Muscle layer of duodenum (tissue), 2 donors: ENCODE results near the gene AP1M1.

ENCODE experiments used
- H3K27ac ChIP-seq: one replicate; pipeline ENCODE4 v1.7.0; 2013; ENCODE audit warnings: mild to moderate bottlenecking, low read length
- H3K27me3 ChIP-seq: one replicate; pipeline ENCODE4 v1.7.0; 2013; ENCODE audit warnings: low read depth, mild to moderate bottlenecking, control low read depth, low read length
- H3K36me3 ChIP-seq, 2 donors: one replicate each; pipeline ENCODE4 v1.7.0; 2013; ENCODE audit warnings: low read length in 2 of 2, control low read depth in 1 of 2, mild to moderate bottlenecking in 1 of 2; ENCODE audit not compliant: insufficient read depth in 2 of 2, control insufficient read depth in 1 of 2
- H3K4me1 ChIP-seq, 2 donors: one replicate each; pipeline ENCODE4 v1.7.0; 2013; ENCODE audit warnings: low read length in 2 of 2, mild to moderate bottlenecking in 2 of 2, control low read depth in 1 of 2, moderate library complexity in 1 of 2; ENCODE audit not compliant: insufficient read depth in 2 of 2, control insufficient read depth in 1 of 2
- H3K4me3 ChIP-seq, 2 donors: one replicate each; pipeline ENCODE4 v1.7.0; 2013; ENCODE audit warnings: low read length in 2 of 2, low read depth in 1 of 2, mild to moderate bottlenecking in 1 of 2
- H3K9me3 ChIP-seq, 2 donors: one replicate each; pipeline ENCODE4 v1.7.0; 2013; ENCODE audit warnings: low read length in 2 of 2, control low read depth in 1 of 2, mild to moderate bottlenecking in 1 of 2; ENCODE audit not compliant: control insufficient read depth in 1 of 2
- donor health status: healthy.

AP1M1 gene

DNA sequence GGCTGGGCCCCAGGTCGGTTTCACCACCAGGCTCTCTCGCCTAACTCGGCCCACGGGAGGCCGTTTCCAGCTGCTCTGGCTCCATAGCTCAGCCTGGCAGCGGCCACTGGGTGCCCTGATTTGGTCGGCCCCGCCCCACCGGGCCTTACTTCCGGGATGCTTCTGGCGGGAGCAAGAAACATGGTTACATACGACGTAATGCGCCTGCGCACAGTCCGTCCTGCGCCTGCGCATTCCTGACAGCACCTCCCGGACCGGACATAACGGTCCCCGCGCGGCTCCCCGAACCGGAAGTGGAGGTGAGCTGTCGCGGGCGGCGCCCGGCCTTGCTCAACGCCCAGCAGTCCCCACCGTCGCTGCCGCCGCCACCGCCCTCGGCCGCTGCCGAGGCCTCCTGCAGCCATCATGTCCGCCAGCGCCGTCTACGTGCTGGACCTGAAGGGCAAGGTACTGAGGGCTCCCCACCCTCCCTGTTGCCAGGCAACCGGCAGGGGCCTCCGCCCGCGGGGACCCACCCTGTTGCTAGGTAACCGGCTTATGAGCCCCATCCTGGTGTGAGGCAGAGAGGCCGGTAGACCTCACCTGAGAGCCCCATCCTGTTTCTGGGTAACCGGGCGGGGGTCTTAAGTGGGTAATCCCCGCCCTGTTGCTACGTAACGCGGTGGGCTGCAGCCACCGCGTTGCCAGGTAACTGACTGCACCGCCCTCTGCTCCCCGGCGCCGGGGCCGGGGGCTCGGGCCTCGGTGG is at the start of gene AP1M1:
TSS of gene AP1M1 (plus strand) at position 290 of the 748 bp plus-strand sequence. CDS start at position 406, 116 bp downstream.
- H3K4me1 ChIP-seq = peaks cover 12 to 32% of the 10 kb centered on the region in 2 donors
- H3K36me3 ChIP-seq = peaks cover 0 to 11% of the 10 kb centered on the region in 2 donors
- H3K4me3 ChIP-seq = peak within 1 kb of the TSS; percentile 93 to 98

GRCh38 chr19:16148443-16149229 is 49.1 kb upstream of the AP1M1 start:
- Histone ChIP-seq H3K4me3 (no peak overlapping the region), H3K36me3 (no peaks in the 10 kb centered on the region), H3K9me3 (no peaks in the 10 kb centered on the region), H3K27ac (no peak overlapping the region), H3K4me1 (no peaks in the 10 kb centered on the region), H3K27me3 (no peaks in the 10 kb centered on the region)

More for the DNA sequence above, at the start of gene AP1M1:
- Histone ChIP-seq H3K9me3 (no peaks in the 10 kb centered on the region), H3K27me3 (no peaks in the 10 kb centered on the region), H3K27ac (peak within 1 kb of the TSS; percentile 50)

DNA sequence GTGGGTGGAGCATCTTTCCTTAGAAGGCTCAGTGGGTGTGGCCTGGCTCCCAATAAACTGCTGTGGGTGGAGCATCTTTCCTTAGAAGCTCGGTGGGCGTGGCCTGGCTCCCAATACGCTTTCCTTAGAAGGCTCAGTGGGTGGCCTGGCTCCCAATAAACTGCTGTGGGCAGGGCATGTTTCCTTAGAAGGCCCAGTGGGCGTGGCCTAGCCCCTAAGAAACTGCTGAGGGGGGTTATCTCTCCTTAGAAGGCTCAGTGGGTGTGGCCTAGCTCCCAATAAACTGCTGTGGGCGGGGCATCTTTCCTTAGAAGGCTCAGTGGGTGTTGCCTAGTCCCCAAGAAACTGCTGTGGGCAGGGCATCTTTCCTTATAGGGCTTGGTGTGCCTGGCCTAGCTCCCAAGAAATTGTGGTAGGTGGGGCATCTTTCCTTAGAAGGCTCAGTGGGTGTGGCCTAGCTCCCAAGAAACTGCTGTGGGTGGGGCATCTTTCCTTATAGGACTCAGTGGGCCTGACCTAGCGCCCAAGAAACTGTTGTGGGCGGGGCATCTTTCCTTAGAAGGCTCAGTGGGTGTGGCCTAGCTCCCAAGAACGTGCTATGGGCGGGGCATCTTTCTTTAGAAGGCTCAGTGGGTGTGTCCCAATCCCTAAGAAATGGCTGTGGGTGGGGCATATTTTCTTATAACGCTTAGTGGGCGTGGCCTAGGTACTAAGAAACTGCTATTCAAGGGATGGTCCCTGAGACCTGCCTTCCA is 44.0 kb upstream of the AP1M1 start:
- no peaks in the 10 kb centered on the region for H3K36me3 ChIP-seq

GRCh38 chr19:16154557-16154956 is 43.2 kb upstream of the AP1M1 start:
- no peaks in the 10 kb centered on the region for H3K4me1 ChIP-seq
- no peak overlapping the region for H3K27ac ChIP-seq
- no peaks in the 10 kb centered on the region for H3K9me3 ChIP-seq
- no peaks in the 10 kb centered on the region for H3K27me3 ChIP-seq
- H3K36me3 ChIP-seq = no peaks in the 10 kb centered on the region
- H3K4me3 ChIP-seq = no peak overlapping the region

More for the DNA sequence above, 44.0 kb upstream of the AP1M1 start:
- Histone ChIP-seq H3K4me3 (no peak overlapping the region), H3K27me3 (no peaks in the 10 kb centered on the region), H3K4me1 (no peaks in the 10 kb centered on the region), H3K9me3 (no peaks in the 10 kb centered on the region), H3K27ac (no peak overlapping the region)

- Histone ChIP-seq H3K4me3 (no peak overlapping the region), H3K9me3 (no peaks in the 10 kb centered on the region), H3K36me3 (no peaks in the 10 kb centered on the region), H3K27ac (no peak overlapping the region), H3K27me3 (no peaks in the 10 kb centered on the region), H3K4me1 (no peaks in the 10 kb centered on the region)
Measured at GRCh38 chr19:16155128-16155527, 42.6 kb upstream of the AP1M1 start.

- Histone ChIP-seq H3K27me3 (no peaks in the 10 kb centered on the region), H3K36me3 (no peaks in the 10 kb centered on the region), H3K4me3 (no peak overlapping the region), H3K9me3 (no peaks in the 10 kb centered on the region), H3K27ac (no peak overlapping the region), H3K4me1 (no peaks in the 10 kb centered on the region)
Measured at GRCh38 chr19:16156904-16157303, 40.8 kb upstream of the AP1M1 start.

GRCh38 chr19:16157601-16158000 is 40.1 kb upstream of the AP1M1 start:
- H3K27ac ChIP-seq = no peak overlapping the region
- H3K27me3 ChIP-seq = no peaks in the 10 kb centered on the region
- H3K9me3 ChIP-seq = no peaks in the 10 kb centered on the region
- no peak overlapping the region for H3K4me3 ChIP-seq
- no peaks in the 10 kb centered on the region for H3K4me1 ChIP-seq
- no peaks in the 10 kb centered on the region for H3K36me3 ChIP-seq

- Histone ChIP-seq H3K4me3 (no peak overlapping the region), H3K4me1 (no peaks in the 10 kb centered on the region), H3K27me3 (no peaks in the 10 kb centered on the region), H3K27ac (no peak overlapping the region), H3K36me3 (no peaks in the 10 kb centered on the region), H3K9me3 (no peaks in the 10 kb centered on the region)
Measured at GRCh38 chr19:16159655-16160054, 38.1 kb upstream of the AP1M1 start.

GRCh38 chr19:16160445-16160942 is 37.2 kb upstream of the AP1M1 start:
- no peaks in the 10 kb centered on the region for H3K9me3 ChIP-seq
- H3K27ac ChIP-seq = no peak overlapping the region
- H3K4me1 ChIP-seq = no peaks in the 10 kb centered on the region
- no peaks in the 10 kb centered on the region for H3K27me3 ChIP-seq
- no peaks in the 10 kb centered on the region for H3K36me3 ChIP-seq
- H3K4me3 ChIP-seq = no peak overlapping the region

DNA sequence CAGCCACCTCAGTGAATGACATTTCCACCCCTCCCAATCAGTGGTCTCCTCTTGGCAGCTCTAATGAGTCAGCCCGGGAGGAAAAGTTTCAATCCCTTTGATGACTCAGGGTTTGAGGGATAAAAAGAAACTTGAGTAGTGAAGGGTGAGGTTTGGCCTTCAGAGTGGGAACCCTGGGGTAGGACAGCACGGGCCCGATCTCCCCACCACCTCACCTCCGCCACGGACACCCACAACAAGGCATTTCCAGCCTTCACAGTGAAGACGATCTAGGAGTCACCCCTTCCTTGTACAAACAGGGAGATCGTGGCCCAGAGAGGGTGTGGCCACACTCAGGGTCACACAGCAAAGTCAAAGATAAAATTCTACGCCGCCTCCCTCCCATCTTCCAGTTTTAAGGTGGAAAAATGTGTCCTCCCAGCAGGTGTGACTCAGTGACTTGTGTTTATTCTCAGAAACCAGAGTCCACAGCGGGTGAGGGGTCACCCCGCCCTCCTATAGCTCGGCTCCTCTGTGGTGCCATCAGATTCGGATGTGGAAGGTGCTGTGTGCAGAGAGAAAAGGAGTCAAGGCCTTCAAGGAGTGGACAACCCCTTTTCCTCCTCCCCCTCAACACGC is 36.7 kb upstream of the AP1M1 start:
- H3K9me3 ChIP-seq = no peaks in the 10 kb centered on the region
- no peak overlapping the region for H3K4me3 ChIP-seq
- no peaks in the 10 kb centered on the region for H3K36me3 ChIP-seq
- no peaks in the 10 kb centered on the region for H3K4me1 ChIP-seq
- H3K27me3 ChIP-seq = no peaks in the 10 kb centered on the region
- no peak overlapping the region for H3K27ac ChIP-seq

DNA sequence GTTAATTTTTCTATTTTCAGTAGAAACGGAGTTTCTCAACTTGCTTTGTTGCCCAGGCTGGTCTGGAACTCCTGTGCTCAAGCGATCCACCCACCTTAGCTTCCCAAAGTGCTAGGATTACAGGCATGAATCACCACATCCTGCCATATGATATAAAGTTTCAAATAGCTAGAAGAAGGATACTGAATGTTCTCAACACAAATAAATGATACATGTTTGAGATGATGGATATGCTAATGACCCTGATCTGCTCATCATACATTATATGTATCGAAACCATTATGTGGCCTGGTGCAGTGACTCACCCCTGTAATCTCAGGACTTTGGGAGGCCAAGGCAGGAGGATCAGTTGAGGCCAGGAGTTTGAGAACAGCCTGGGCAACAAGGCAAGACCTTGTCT is 35.9 kb upstream of the AP1M1 start:
- Histone ChIP-seq H3K4me3 (no peak overlapping the region), H3K27me3 (no peaks in the 10 kb centered on the region), H3K27ac (no peak overlapping the region), H3K4me1 (no peaks in the 10 kb centered on the region), H3K9me3 (no peaks in the 10 kb centered on the region), H3K36me3 (no peaks in the 10 kb centered on the region)
